GM12891 (cell line): Measurements from ENCODE around the gene SND1.

ENCODE experiments used
- POLR2A ChIP-seq: IDR thresholded peaks from 2 replicates; pipeline ENCODE4 v1.6.1; 2011; ENCODE audit warnings: low read depth, low read length, control low read depth
- POLR2AphosphoS5 ChIP-seq: IDR thresholded peaks from 2 replicates; pipeline ENCODE4 v1.6.1; 2011; ENCODE audit warnings: low read depth, low read length, control low read depth

- TF ChIP-seq POLR2A (no peak), POLR2AphosphoS5 (no peak)
Measured at GRCh38 chr7:127974446-127975035, 322.5 kb downstream of the SND1 start.
